ENCODE measurements around the gene LEF1. TPM values are rescaled to one million over a fixed set of nuclear protein-coding genes. Genes with fewer than 3 reads are reported as not detected.

Gene LEF1
- total RNA-seq, 5 donors from 2014 or later (not counting 1 experiment from before 2014, with no cell fraction given) = 412 to 776 (median 500) TPM

- H3K36me3 ChIP-seq (ENCODE audit: control insufficient read depth in 2 of 2, extremely low read depth in 1 of 2, insufficient read depth in 1 of 2, low read length in 1 of 2) = no peaks in the 10 kb centered on the region
- H3K9me3 Mint-ChIP-seq = no peaks in the 10 kb centered on the region
- H3K4me3 Mint-ChIP-seq = peak overlapping the region; percentile 94 to 100 (median 95)
- H3K4me1 ChIP-seq (ENCODE audit: control insufficient read depth in 1 of 2, extremely low read depth in 1 of 2, insufficient read depth in 2 of 2, low read length in 2 of 2) = peaks cover 19 to 58% of the 10 kb centered on the region in 2 experiments
- H3K4me3 ChIP-seq (ENCODE audit: control insufficient read depth in 1 of 2, extremely low read depth in 1 of 2, low read length in 1 of 2) = peak overlapping the region; percentile 80 to 94
- H3K36me3 Mint-ChIP-seq = peaks cover 16% of the 10 kb centered on the region
- H3K27me3 ChIP-seq (replicated peaks in 1 of 2; ENCODE audit: control insufficient read depth in 2 of 2, extremely low read depth in 1 of 2, insufficient read depth in 2 of 2, low read length in 1 of 2) = peaks cover 0 to 55% of the 10 kb centered on the region in 2 experiments
- ATAC-seq (replicated peaks in 1 of 4) = peak; percentile 4 to 13 (median 7)
- peak overlapping the region; percentile 92 to 95 for H3K27ac Mint-ChIP-seq
- peaks cover 0 to 27% of the 10 kb centered on the region in 2 donors for H3K27me3 Mint-ChIP-seq
- CTCF ChIA-PET = interaction anchor here in 1 of 2 donors (0.8 to 1.2 kb wide), 4 partner anchors 8 to 73 kb away, joined by 3 to 4 read pairs (median 3); no protein-coding TSS in a partner anchor
- peak in 25 of 35 experiments; percentile 10 to 64 (median 39) for DNase-seq
- peak overlapping the region; percentile 52 for H3K27ac ChIP-seq (ENCODE audit: low read length)
- POLR2A ChIA-PET = interaction anchor here in 1 of 2 donors (1.0 to 1.3 kb wide), 2 partner anchors 9 to 52 kb away, joined by 5 to 6 read pairs; no protein-coding TSS in a partner anchor
- peaks cover 26 to 41% (median 34%) of the 10 kb centered on the region in 3 donors for H3K4me1 Mint-ChIP-seq
- no peaks in the 10 kb centered on the region for H3K9me3 ChIP-seq
- 0% methylated on average over 20 of the region's 30 CpGs for WGBS (ENCODE audit: insufficient coverage)
These were observed 517 bp downstream of the LEF1 start for GRCh38 chr4:108168160-108168670.

- Mint-ChIP-seq H3K4me3 (peak overlapping the region; percentile 98 to 100 (median 99)), H3K36me3 (peaks cover 29% of the 10 kb centered on the region), H3K27ac (peak overlapping the region; percentile 95 to 97), H3K27me3 (peaks cover 0 to 27% of the 10 kb centered on the region in 2 donors), H3K9me3 (no peaks in the 10 kb centered on the region), H3K4me1 (peaks cover 27 to 50% (median 48%) of the 10 kb centered on the region in 3 donors)
- CTCF ChIA-PET = interaction anchor here (0.9 to 1.1 kb wide), 2 partner anchors 49 to 55 kb away, joined by 3 read pairs; no protein-coding TSS in a partner anchor
- Histone ChIP-seq H3K27me3 (replicated peaks in 1 of 2; ENCODE audit: control insufficient read depth in 2 of 2, extremely low read depth in 1 of 2, insufficient read depth in 2 of 2, low read length in 1 of 2) (peaks cover 0 to 43% of the 10 kb centered on the region in 2 experiments), H3K27ac (ENCODE audit: low read length) (peak overlapping the region; percentile 52), H3K36me3 (ENCODE audit: control insufficient read depth in 2 of 2, extremely low read depth in 1 of 2, insufficient read depth in 1 of 2, low read length in 1 of 2) (peaks cover 0 to 4% of the 10 kb centered on the region in 2 donors), H3K4me3 (ENCODE audit: control insufficient read depth in 1 of 2, extremely low read depth in 1 of 2, low read length in 1 of 2) (peak overlapping the region; percentile 90 to 94), H3K4me1 (ENCODE audit: control insufficient read depth in 1 of 2, extremely low read depth in 1 of 2, insufficient read depth in 2 of 2, low read length in 2 of 2) (peaks cover 25 to 45% of the 10 kb centered on the region in 2 experiments), H3K9me3 (no peaks in the 10 kb centered on the region)
- DNase-seq = peak in 26 of 35 experiments; percentile 28 to 73 (median 44)
- POLR2A ChIA-PET = interaction anchor here in 1 of 2 donors (0.9 kb wide), 1 partner anchor 14 kb away, joined by 3 read pairs; no protein-coding TSS in a partner anchor
- WGBS (ENCODE audit: insufficient coverage) = under 1% methylated on average over 50 of the region's 58 CpGs
- ATAC-seq (replicated peaks in 1 of 4) = peak; percentile 35 to 50 (median 42)
These were observed 2.1 kb downstream of the LEF1 start for GRCh38 chr4:108166441-108167315.

GRCh38 chr4:108166038-108166437 lies 2.7 kb downstream of the LEF1 start:
- WGBS (ENCODE audit: insufficient coverage) = no CpG with 5 or more reads among the region's 12 CpGs
- H3K4me1 Mint-ChIP-seq = peaks cover 26 to 48% (median 47%) of the 10 kb centered on the region in 3 donors

GRCh38 chr4:108165586-108165985 lies 3.1 kb downstream of the LEF1 start:
- Histone ChIP-seq H3K9me3 (no peaks in the 10 kb centered on the region), H3K4me1 (ENCODE audit: control insufficient read depth in 1 of 2, extremely low read depth in 1 of 2, insufficient read depth in 2 of 2, low read length in 2 of 2) (peaks cover 21 to 38% of the 10 kb centered on the region in 2 experiments), H3K4me3 (ENCODE audit: control insufficient read depth in 1 of 2, extremely low read depth in 1 of 2, low read length in 1 of 2) (peak overlapping the region; percentile 90 to 94), H3K36me3 (ENCODE audit: control insufficient read depth in 2 of 2, extremely low read depth in 1 of 2, insufficient read depth in 1 of 2, low read length in 1 of 2) (peaks cover 0 to 4% of the 10 kb centered on the region in 2 donors), H3K27ac (ENCODE audit: low read length) (peak overlapping the region; percentile 49), H3K27me3 (replicated peaks in 1 of 2; ENCODE audit: control insufficient read depth in 2 of 2, extremely low read depth in 1 of 2, insufficient read depth in 2 of 2, low read length in 1 of 2) (peaks cover 0 to 38% of the 10 kb centered on the region in 2 experiments)
- H3K36me3 Mint-ChIP-seq = peaks cover 36% of the 10 kb centered on the region
- no peaks in the 10 kb centered on the region for H3K9me3 Mint-ChIP-seq
- WGBS (ENCODE audit: insufficient coverage) = no CpG with 5 or more reads among the region's 10 CpGs
- DNase-seq = peak in 1 of 35 experiments; percentile 46
- ChIA-PET POLR2A (no interaction called here), CTCF (interaction anchor here in 1 of 2 donors (1.1 kb wide), 1 partner anchor 48 kb away, joined by 3 read pairs; no protein-coding TSS in a partner anchor)
- peaks cover 0 to 25% of the 10 kb centered on the region in 2 donors for H3K27me3 Mint-ChIP-seq
- peaks cover 26 to 48% (median 47%) of the 10 kb centered on the region in 3 donors for H3K4me1 Mint-ChIP-seq
- peak overlapping the region; percentile 98 to 100 (median 99) for H3K4me3 Mint-ChIP-seq
- peak in 3 of 4 experiments; percentile 2 to 7 (median 6) for ATAC-seq (replicated peaks in 1 of 4)
- H3K27ac Mint-ChIP-seq = peak overlapping the region; percentile 95 to 97

More at GRCh38 chr4:108166038-108166437, 2.7 kb downstream of the LEF1 start:
- peaks cover 23 to 39% of the 10 kb centered on the region in 2 experiments for H3K4me1 ChIP-seq (ENCODE audit: control insufficient read depth in 1 of 2, extremely low read depth in 1 of 2, insufficient read depth in 2 of 2, low read length in 2 of 2)
- H3K4me3 ChIP-seq (ENCODE audit: control insufficient read depth in 1 of 2, extremely low read depth in 1 of 2, low read length in 1 of 2) = peak overlapping the region; percentile 90 to 94
- peak; percentile 28 to 52 (median 36) for ATAC-seq (replicated peaks in 1 of 4)
- H3K36me3 ChIP-seq (ENCODE audit: control insufficient read depth in 2 of 2, extremely low read depth in 1 of 2, insufficient read depth in 1 of 2, low read length in 1 of 2) = peaks cover 0 to 4% of the 10 kb centered on the region in 2 donors
- no peaks in the 10 kb centered on the region for H3K9me3 ChIP-seq
- peak in 27 of 35 experiments; percentile 20 to 74 (median 45) for DNase-seq
- POLR2A ChIA-PET = no interaction called here
- Mint-ChIP-seq H3K4me3 (peak overlapping the region; percentile 98 to 100 (median 99)), H3K36me3 (peaks cover 33% of the 10 kb centered on the region), H3K9me3 (no peaks in the 10 kb centered on the region), H3K27me3 (peaks cover 0 to 26% of the 10 kb centered on the region in 2 donors), H3K27ac (peak overlapping the region; percentile 95 to 97)
- H3K27me3 ChIP-seq (replicated peaks in 1 of 2; ENCODE audit: control insufficient read depth in 2 of 2, extremely low read depth in 1 of 2, insufficient read depth in 2 of 2, low read length in 1 of 2) = peaks cover 0 to 38% of the 10 kb centered on the region in 2 experiments
- CTCF ChIA-PET = interaction anchor here (0.9 to 1.1 kb wide), 2 partner anchors 48 to 55 kb away, joined by 3 read pairs; no protein-coding TSS in a partner anchor
- H3K27ac ChIP-seq (ENCODE audit: low read length) = peak overlapping the region; percentile 49

- ATAC-seq (replicated peaks in 1 of 4) (no peak), DNase-seq (no peak)
- Histone ChIP-seq H3K4me1 (ENCODE audit: control insufficient read depth in 1 of 2, extremely low read depth in 1 of 2, insufficient read depth in 2 of 2, low read length in 2 of 2) (peaks cover 27 to 32% of the 10 kb centered on the region in 2 experiments), H3K4me3 (ENCODE audit: control insufficient read depth in 1 of 2, extremely low read depth in 1 of 2, low read length in 1 of 2) (peak overlapping the region; percentile 80 to 90), H3K27me3 (replicated peaks in 1 of 2; ENCODE audit: control insufficient read depth in 2 of 2, extremely low read depth in 1 of 2, insufficient read depth in 2 of 2, low read length in 1 of 2) (peaks cover 0 to 25% of the 10 kb centered on the region in 2 experiments), H3K27ac (ENCODE audit: low read length) (no peak overlapping the region), H3K9me3 (no peaks in the 10 kb centered on the region), H3K36me3 (ENCODE audit: control insufficient read depth in 2 of 2, extremely low read depth in 1 of 2, insufficient read depth in 1 of 2, low read length in 1 of 2) (peaks cover 3 to 10% of the 10 kb centered on the region in 2 donors)
- Mint-ChIP-seq H3K27ac (peak overlapping the region; percentile 90 to 94), H3K4me3 (peak overlapping the region; percentile 87 to 100 (median 99)), H3K4me1 (peaks cover 32 to 52% (median 51%) of the 10 kb centered on the region in 3 donors), H3K27me3 (peaks cover 0 to 7% of the 10 kb centered on the region in 2 donors), H3K9me3 (no peaks in the 10 kb centered on the region), H3K36me3 (peaks cover 53% of the 10 kb centered on the region)
- CTCF ChIA-PET = interaction anchor here in 1 of 2 donors (0.6 to 1.5 kb wide), 7 partner anchors 19 to 455 kb away, joined by 3 to 4 read pairs (median 3); no protein-coding TSS in a partner anchor
- WGBS (ENCODE audit: insufficient coverage) = no CpG with 5 or more reads among the region's 5 CpGs
- POLR2A ChIA-PET = interaction anchor here (0.6 to 1.1 kb wide), 6 partner anchors 10 to 371 kb away, joined by 3 to 4 read pairs (median 3); no protein-coding TSS in a partner anchor
These were observed 5.4 kb downstream of the LEF1 start for GRCh38 chr4:108163351-108163750.

Data from T-cell (primary cell).